HUES64 (cell line): Measurements from ENCODE around the gene SGK1.
"Not testable (repeated sequence)": the region's sequence is repeated elsewhere in the genome, so short reads cannot be mapped to it uniquely, and the experiment has no call there.

Source experiments
- H3K27ac ChIP-seq: 2 replicates; pipeline ENCODE4 v1.7.0; 2013; ENCODE audit warnings: low read depth, low read length, inconsistent platforms
- H3K27me3 ChIP-seq: 2 replicates; pipeline ENCODE4 v1.6.1; 2013; ENCODE audit warnings: mild to moderate bottlenecking, low read length; ENCODE audit not compliant: insufficient read depth
- H3K36me3 ChIP-seq: 2 replicates; pipeline ENCODE4 v1.6.1; 2013; ENCODE audit warnings: mild to moderate bottlenecking, low read length; ENCODE audit not compliant: insufficient read depth
- H3K4me1 ChIP-seq: 2 replicates; pipeline ENCODE4 v1.6.1; 2013; ENCODE audit warnings: mild to moderate bottlenecking, low read length, moderate library complexity; ENCODE audit not compliant: insufficient read depth
- H3K4me3 ChIP-seq: 2 replicates; pipeline ENCODE4 v1.5.1; 2013; ENCODE audit warnings: mild to moderate bottlenecking, low read length, moderate library complexity
- H3K9ac ChIP-seq: 2 replicates; pipeline ENCODE4 v1.6.1; 2013; ENCODE audit warnings: mild to moderate bottlenecking, low read depth, low read length
- H3K9me3 ChIP-seq: 2 replicates; pipeline ENCODE4 v1.6.1; 2013; ENCODE audit warnings: low read depth, low read length; ENCODE audit not compliant: insufficient read depth
- WGBS: fragments of 150-250, 120-280 bp; methylation state at CpG from one replicate; pipeline ENCODE4 v1.1.7; 2013; ENCODE audit warnings: missing lambda C conversion rate; 5-methylcytosine and 5-hydroxymethylcytosine counted together

Gene SGK1

GRCh38 chr6:134183844-134184243, 134.1 kb downstream of the SGK1 start:
- H3K4me3 ChIP-seq = no peak overlapping the region
- peaks cover 17% of the 10 kb centered on the region for H3K4me1 ChIP-seq
- H3K27me3 ChIP-seq = no peaks in the 10 kb centered on the region
- no peaks in the 10 kb centered on the region for H3K9me3 ChIP-seq
- H3K36me3 ChIP-seq = no peaks in the 10 kb centered on the region
- WGBS = 72% methylated on average over 5 of the region's 7 CpGs
- H3K27ac ChIP-seq = peak overlapping the region; percentile 67; the same call in 1 of the 2 replicates
- H3K9ac ChIP-seq = peak overlapping the region; percentile 15; the same call in 1 of the 2 replicates

DNA sequence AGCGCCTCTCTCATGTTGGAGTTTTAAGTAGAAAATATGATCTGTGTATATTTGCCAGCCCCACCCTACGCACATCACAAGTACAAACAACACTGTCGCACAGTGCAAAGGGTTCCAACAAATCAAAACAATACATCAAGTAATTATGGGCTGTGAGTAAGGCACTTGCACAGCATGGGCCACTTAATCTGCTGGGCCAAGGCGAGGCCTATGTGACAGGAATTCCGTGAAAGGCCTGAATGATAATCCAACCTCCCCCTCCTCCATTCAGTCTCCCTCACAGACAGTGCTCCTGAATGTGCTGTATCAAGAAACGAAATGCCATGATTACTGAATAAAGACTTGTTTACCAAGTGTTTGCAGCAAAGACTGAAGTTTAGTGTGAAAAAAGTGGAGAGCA, 135.4 kb downstream of the SGK1 start:
- Histone ChIP-seq H3K4me3 (no peak overlapping the region), H3K9ac (no peak overlapping the region), H3K27me3 (peaks cover 6% of the 10 kb centered on the region), H3K36me3 (no peaks in the 10 kb centered on the region), H3K27ac (no peak overlapping the region), H3K4me1 (peaks cover 26% of the 10 kb centered on the region), H3K9me3 (no peaks in the 10 kb centered on the region)
- WGBS = 59% methylated on average over 5 of the region's 6 CpGs

GRCh38 chr6:134181726-134182125, 136.2 kb downstream of the SGK1 start:
- WGBS = 97% methylated on average over 5 of the region's 5 CpGs
- H3K4me3 ChIP-seq = not testable (repeated sequence)

DNA sequence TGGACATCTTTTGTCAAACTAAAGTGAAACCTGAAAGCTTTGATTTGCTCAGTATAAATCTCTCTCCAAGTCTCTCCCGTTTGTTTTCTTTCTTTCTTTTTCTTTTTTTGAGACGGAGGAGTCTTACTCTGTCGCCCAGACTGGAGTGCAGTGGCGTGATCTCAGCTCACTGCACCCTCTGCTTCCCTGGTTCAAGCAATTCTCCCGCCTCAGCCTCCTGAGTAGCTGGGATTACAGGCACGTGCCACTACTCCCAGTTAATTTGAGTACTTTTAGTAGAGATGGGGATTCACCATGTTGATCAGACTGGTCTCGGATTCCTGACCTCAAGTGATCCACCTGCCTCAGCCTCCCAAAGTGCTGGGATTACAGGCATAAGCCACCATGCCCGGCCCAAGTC, 136.7 kb downstream of the SGK1 start:
- 97% methylated on average over 8 of the region's 8 CpGs for WGBS
- not testable (repeated sequence) for H3K9me3 ChIP-seq, H3K4me3 ChIP-seq, H3K27ac ChIP-seq, H3K36me3 ChIP-seq, H3K9ac ChIP-seq
- peaks cover 17% of the 10 kb centered on the region for H3K27me3 ChIP-seq
- peaks cover 26% of the 10 kb centered on the region for H3K4me1 ChIP-seq

More at GRCh38 chr6:134181726-134182125, 136.2 kb downstream of the SGK1 start:
- Histone ChIP-seq H3K27me3 (peaks cover 13% of the 10 kb centered on the region), H3K4me1 (peaks cover 26% of the 10 kb centered on the region)
- not testable (repeated sequence) for H3K36me3 ChIP-seq, H3K27ac ChIP-seq, H3K9me3 ChIP-seq, H3K9ac ChIP-seq

- H3K9ac ChIP-seq, H3K27ac ChIP-seq, H3K4me3 ChIP-seq, H3K36me3 ChIP-seq, H3K9me3 ChIP-seq: not testable (repeated sequence)
- peaks cover 31% of the 10 kb centered on the region for H3K4me1 ChIP-seq
- H3K27me3 ChIP-seq = peaks cover 24% of the 10 kb centered on the region
- WGBS = 93% methylated on average over 4 of the region's 4 CpGs
These were observed 137.4 kb downstream of the SGK1 start for GRCh38 chr6:134180540-134180939.

- Histone ChIP-seq H3K27me3 (peaks cover 24% of the 10 kb centered on the region), H3K4me3 (peak overlapping the region; percentile 37), H3K9ac (no peak overlapping the region), H3K9me3 (no peaks in the 10 kb centered on the region), H3K36me3 (peaks cover 4% of the 10 kb centered on the region), H3K4me1 (peaks cover 29% of the 10 kb centered on the region), H3K27ac (no peak overlapping the region)
- 15% methylated on average over 30 of the region's 30 CpGs for WGBS
These were observed 139.5 kb downstream of the SGK1 start for GRCh38 chr6:134178161-134179044.

GRCh38 chr6:134177753-134178160, 140.2 kb downstream of the SGK1 start:
- 91% methylated on average over 10 of the region's 10 CpGs for WGBS
- Histone ChIP-seq H3K9me3 (no peaks in the 10 kb centered on the region), H3K4me1 (peaks cover 24% of the 10 kb centered on the region), H3K36me3 (peaks cover 11% of the 10 kb centered on the region), H3K27me3 (peaks cover 24% of the 10 kb centered on the region), H3K27ac (no peak overlapping the region), H3K4me3 (peak overlapping the region; percentile 37), H3K9ac (no peak overlapping the region)

DNA sequence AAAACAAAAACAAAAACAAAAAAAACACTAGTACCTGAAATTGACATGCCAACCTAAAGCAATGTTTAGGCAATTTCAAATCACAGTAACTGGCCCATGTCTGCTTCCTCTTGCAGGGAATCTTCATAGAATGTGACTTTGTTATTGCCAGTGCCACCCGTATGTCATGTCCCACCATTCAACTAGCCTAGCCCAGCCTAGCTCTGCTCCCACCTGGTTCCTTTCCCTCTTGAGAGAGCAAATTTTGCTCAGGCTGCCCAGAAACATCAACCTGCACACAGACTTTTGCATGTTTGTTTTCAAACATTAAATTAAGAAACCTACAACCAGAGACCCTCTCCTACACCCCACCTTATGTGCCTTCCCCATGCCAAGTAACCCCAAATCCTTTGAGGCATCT, 140.7 kb downstream of the SGK1 start:
- Histone ChIP-seq H3K27ac (no peak overlapping the region), H3K9me3 (no peaks in the 10 kb centered on the region), H3K9ac (no peak overlapping the region), H3K27me3 (peaks cover 24% of the 10 kb centered on the region), H3K4me3 (no peak overlapping the region), H3K4me1 (peaks cover 19% of the 10 kb centered on the region), H3K36me3 (peaks cover 16% of the 10 kb centered on the region)
- WGBS = 96% methylated on average over 1 of the region's 1 CpG

DNA sequence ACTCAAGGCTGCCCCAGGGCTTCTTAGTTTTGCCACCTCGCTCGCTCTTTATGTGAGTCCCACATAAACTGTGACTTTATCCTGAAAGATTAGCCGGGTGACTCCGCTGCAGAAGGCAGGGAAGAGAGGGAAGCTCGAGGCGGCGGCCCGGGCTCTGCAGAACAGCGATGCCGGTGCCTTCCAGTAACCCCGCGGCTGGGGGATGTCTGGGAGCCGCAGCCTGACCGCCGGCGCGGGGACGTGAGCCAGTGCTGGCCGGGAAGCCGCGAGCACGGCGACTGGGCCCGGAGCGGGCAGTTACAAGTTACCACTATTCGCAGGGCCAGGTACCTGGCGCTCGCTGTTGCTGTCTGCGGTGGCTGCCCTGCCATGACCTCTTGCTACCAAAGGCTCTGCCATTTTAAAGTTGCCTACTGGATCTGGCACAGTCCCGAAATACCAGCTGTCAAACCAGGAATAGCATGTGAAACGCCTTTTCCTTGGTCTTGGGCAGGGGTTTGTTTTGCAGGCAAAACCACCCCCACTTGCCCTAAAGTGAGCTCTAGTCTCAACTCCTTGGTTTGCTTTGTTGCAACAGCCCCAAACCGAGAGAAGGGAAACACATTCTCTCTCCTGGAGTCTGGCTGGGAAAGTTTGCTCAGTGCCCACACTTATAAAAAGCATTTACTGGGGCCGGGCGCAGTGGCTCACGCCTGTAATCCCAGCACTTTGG, 141.5 kb downstream of the SGK1 start:
- peaks cover 19% of the 10 kb centered on the region for H3K4me1 ChIP-seq
- peak overlapping the region; percentile 78 for H3K4me3 ChIP-seq
- H3K9me3 ChIP-seq = no peaks in the 10 kb centered on the region
- H3K27me3 ChIP-seq = peaks cover 24% of the 10 kb centered on the region
- WGBS = 16% methylated on average over 35 of the region's 35 CpGs
- peak overlapping the region; percentile 75; the same call in 1 of the 2 replicates for H3K9ac ChIP-seq
- H3K27ac ChIP-seq = no peak overlapping the region
- H3K36me3 ChIP-seq = peaks cover 24% of the 10 kb centered on the region

DNA sequence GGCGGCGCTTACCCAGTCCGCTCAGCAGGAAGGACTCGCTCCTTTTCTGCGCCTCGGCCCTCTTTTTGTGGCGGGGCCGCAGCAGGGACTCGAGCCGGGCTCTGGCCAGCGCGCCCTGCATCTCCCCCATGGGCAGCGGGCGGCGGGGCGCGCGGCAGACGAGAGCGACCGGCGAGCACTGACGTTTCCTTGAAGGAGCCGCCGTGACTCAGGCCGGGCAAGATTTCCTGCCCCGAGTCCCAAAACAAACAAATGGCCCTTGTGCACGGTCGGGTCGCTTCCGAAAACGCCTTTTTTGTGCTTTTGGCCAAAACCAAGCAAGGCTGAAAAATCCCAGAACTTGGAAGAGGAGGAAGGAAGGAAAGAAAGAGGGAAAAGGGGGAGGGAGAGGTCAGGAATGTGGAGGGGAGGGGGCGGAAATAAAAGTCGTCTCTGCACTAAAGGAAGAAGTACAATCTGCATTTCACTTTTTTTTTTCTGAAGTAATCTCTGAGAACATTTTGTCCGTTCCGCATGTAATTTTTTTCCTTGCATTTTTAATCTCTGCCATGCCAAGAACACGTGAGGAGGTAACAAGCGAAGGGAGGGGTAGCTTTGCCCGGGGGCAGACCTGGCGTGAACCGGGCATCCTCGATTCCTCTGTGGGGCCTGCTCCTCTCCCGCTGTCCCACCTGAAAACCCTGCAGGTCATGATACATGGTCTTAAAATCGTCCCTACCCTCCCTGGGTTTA, 142.2 kb downstream of the SGK1 start:
- Histone ChIP-seq H3K27me3 (peaks cover 24% of the 10 kb centered on the region), H3K4me1 (peaks cover 19% of the 10 kb centered on the region), H3K9me3 (no peaks in the 10 kb centered on the region), H3K36me3 (peaks cover 31% of the 10 kb centered on the region), H3K27ac (peak overlapping the region; percentile 77), H3K4me3 (peak overlapping the region; percentile 78), H3K9ac (peak overlapping the region; percentile 75)
- WGBS = under 1% methylated on average over 44 of the region's 44 CpGs
